Endothelial cell of umbilical vein (primary cell): ENCODE measurements around the gene SDK2. TPM values are rescaled to one million over a fixed set of nuclear protein-coding genes. Genes with fewer than 3 reads are reported as not detected.

ENCODE experiments used
- BruUV-seq: library from RNA; stranded (reverse); fragments of 400-500 nt; replicated peaks from 2 replicates; lab custom pipeline; 2021; lab: Mats Ljungman, UMichigan
- CTCF ChIA-PET: fragments of 300-600, 350-600 bp; sonication (Branson Sonifier 250); formaldehyde crosslinking; loops from one replicate; lab custom pipeline; 2021; ENCODE audit warnings: antibody characterized with exemption, inconsistent platforms; lab: Charles Lee
- POLR2A ChIA-PET: fragments of 300-600, 350-600 bp; sonication (Branson Sonifier 250); formaldehyde crosslinking; loops from one replicate; lab custom pipeline; 2021; ENCODE audit warnings: antibody characterized with exemption, inconsistent platforms; lab: Charles Lee
- DNase-seq: peaks from one replicate; pipeline ENCODE4 v3.0.0-alpha.2; 2011; ENCODE audit warnings: low read depth, low spot score
- FAIRE-seq: peaks from 2 replicates; lab custom pipeline; 2011; peaks lifted over from hg19 to GRCh38; lab: Jason Lieb, UNC
- H2AFZ ChIP-seq: 2 replicates; pipeline ENCODE4 v1.6.0; 2012; ENCODE audit warnings: low read depth, low read length, control low read depth, inconsistent platforms
- H3K27ac ChIP-seq: 2 replicates; pipeline ENCODE4 v1.5.1; 2011; ENCODE audit warnings: low read depth, mild to moderate bottlenecking, control low read depth, low read length, moderate library complexity; ENCODE audit not compliant: insufficient read depth
- H3K27me3 ChIP-seq, 2 experiments: 2 replicates each; pipeline versions ENCODE4 v1.6.0 to v1.6.1; 2011; ENCODE audit warnings: low read length in 2 of 2, mixed read lengths in 1 of 2; ENCODE audit not compliant: control insufficient read depth in 2 of 2, insufficient read depth in 2 of 2
- H3K36me3 ChIP-seq, 2 experiments: 2 replicates in 1 of 2; 3 replicates in 1 of 2; pipeline ENCODE4 v1.5.1; 2011; ENCODE audit warnings: low read length in 2 of 2, mild to moderate bottlenecking in 1 of 2, moderate library complexity in 1 of 2; ENCODE audit not compliant: control insufficient read depth in 2 of 2, insufficient read depth in 2 of 2; ENCODE audit errors: extremely low read depth in 1 of 2
- H3K4me1 ChIP-seq: 3 replicates; pipeline ENCODE4 v1.5.1; 2011; ENCODE audit warnings: mild to moderate bottlenecking, low read length; ENCODE audit not compliant: control insufficient read depth, insufficient read depth; ENCODE audit errors: extremely low read depth
- H3K4me2 ChIP-seq: 2 replicates; pipeline ENCODE4 v1.6.1; 2011; ENCODE audit warnings: low read length, control low read depth, mixed read lengths; ENCODE audit not compliant: insufficient read depth
- H3K4me3 ChIP-seq, 3 experiments: fragments of 200-600 bp in 1 of 3; sonication (generic), shearing (Covaris generic) in 1 of 3; replicated peaks in 1 of 3; 2 replicates each; pipeline ENCODE4 v1.5.1; 2011 to 2016; ENCODE audit warnings: control low read depth in 3 of 3, low read length in 3 of 3, mild to moderate bottlenecking in 2 of 3, inconsistent platforms in 1 of 3, low read depth in 1 of 3, moderate library complexity in 1 of 3; ENCODE audit not compliant: insufficient read depth in 1 of 3
- H3K79me2 ChIP-seq: 2 replicates; pipeline ENCODE4 v1.6.0; 2012; ENCODE audit warnings: low read length, inconsistent platforms; ENCODE audit not compliant: control insufficient read depth, insufficient read depth
- H3K9ac ChIP-seq: replicated peaks from 2 replicates; pipeline ENCODE3; 2011; ENCODE audit warnings: low read length, control low read depth; ENCODE audit not compliant: insufficient read depth; ENCODE audit errors: extremely low read depth
- H3K9me1 ChIP-seq: replicated peaks from 3 replicates; pipeline ENCODE4 v1.6.0; 2011; ENCODE audit warnings: mild to moderate bottlenecking, low read length; ENCODE audit not compliant: control insufficient read depth, insufficient read depth; ENCODE audit errors: extremely low read depth
- H3K9me3 ChIP-seq: replicated peaks from 2 replicates; pipeline ENCODE4 v1.5.1; 2012; ENCODE audit warnings: low read length, inconsistent platforms; ENCODE audit not compliant: control insufficient read depth, insufficient read depth
- H4K20me1 ChIP-seq: replicated peaks from 2 replicates; pipeline ENCODE3; 2011; ENCODE audit warnings: mild to moderate bottlenecking, low read length; ENCODE audit not compliant: control insufficient read depth, insufficient read depth; ENCODE audit errors: extremely low read depth
- CTCF ChIP-seq, 2 donors: IDR thresholded peaks; 1 replicate in 1 of 2; 2 replicates in 1 of 2; pipeline ENCODE4 v1.5.1; 2011; ENCODE audit warnings: low read length in 2 of 2, mild to moderate bottlenecking in 2 of 2, moderate library complexity in 2 of 2, control low read depth in 1 of 2, inconsistent platforms in 1 of 2, low read depth in 1 of 2; ENCODE audit not compliant: insufficient read depth in 1 of 2; ENCODE audit errors: extremely low read depth in 1 of 2
- EZH2 ChIP-seq: IDR thresholded peaks from 2 replicates; pipeline ENCODE4 v1.6.1; 2012; ENCODE audit warnings: borderline replicate concordance, low read depth, mild to moderate bottlenecking, moderate library complexity, low read length, inconsistent platforms; ENCODE audit not compliant: severe bottlenecking
- FOS ChIP-seq: IDR thresholded peaks from 2 replicates; pipeline ENCODE4 v1.6.1; 2011; ENCODE audit warnings: mild to moderate bottlenecking, low read length, moderate library complexity, borderline replicate concordance; ENCODE audit not compliant: insufficient read depth
- GATA2 ChIP-seq: IDR thresholded peaks from 2 replicates; pipeline ENCODE4 v1.7.0; 2011; ENCODE audit warnings: low read depth, mild to moderate bottlenecking, moderate library complexity, mixed read lengths, low read length; ENCODE audit not compliant: insufficient read length, insufficient read depth
- JUN ChIP-seq: IDR thresholded peaks from 2 replicates; pipeline ENCODE4 v1.6.1; 2011; ENCODE audit warnings: borderline replicate concordance, low read depth; ENCODE audit not compliant: insufficient read length, insufficient read depth
- MAX ChIP-seq: IDR thresholded peaks from 2 replicates; pipeline ENCODE4 v1.6.1; 2011; ENCODE audit not compliant: insufficient read depth, insufficient read length
- MYC ChIP-seq: IDR thresholded peaks from one replicate; pipeline ENCODE4 v1.6.1; 2011; ENCODE audit warnings: mild to moderate bottlenecking, low read depth, low read length
- POLR2A ChIP-seq: IDR thresholded peaks from 2 replicates; pipeline ENCODE4 v1.6.1; 2012; ENCODE audit warnings: low read depth, mild to moderate bottlenecking, control low read depth, low read length
- POLR2AphosphoS5 ChIP-seq: IDR thresholded peaks from 2 replicates; pipeline ENCODE4 v1.6.1; 2012; ENCODE audit warnings: low read depth, mild to moderate bottlenecking, control low read depth, low read length, moderate library complexity; ENCODE audit not compliant: insufficient read depth
- dilution Hi-C: fragments of 300-500 bp; cut with MboI; formaldehyde crosslinking; loops from one replicate; pipeline ENCODE4 v1.15.0; 2019; ENCODE audit warnings: low sequenced_read_pairs; ENCODE audit not compliant: extremely low pct_ligation_motif_present
- intact Hi-C: fragments of 100-400 bp; cut with micrococcal nuclease; formaldehyde crosslinking; loops from one replicate; pipeline ENCODE4 v1.10.0; 2022
- polyA plus RNA-seq, 4 experiments: library from polyadenylated mRNA; depleted of rRNA in 3 of 4; stranded (reverse) in 3 of 4; unstranded in 1 of 4; fragments of >200 nt; gene quantifications; 2 replicates each; pipeline versions ENCODE4 v1.2.1 to v1.2.3, GENCODE V29; 2011 to 2012; ENCODE audit warnings: missing spikeins in 1 of 4
- total RNA-seq: library from RNA; stranded (reverse); gene quantifications from 2 replicates; pipeline ENCODE4 v1.2.3, GENCODE V29; 2021

Gene SDK2
- total and polyA plus RNA-seq, 2 donors (not counting 3 experiments of a cell fraction or from before 2014, with no cell fraction given) = not detected

- peaks cover 0 to 2% of the 10 kb centered on the region in 2 experiments for H3K27me3 ChIP-seq
- POLR2A ChIA-PET = no interaction called here
- H3K36me3 ChIP-seq = no peaks in the 10 kb centered on the region
- H3K9me3 ChIP-seq = no peaks in the 10 kb centered on the region
- intact Hi-C loops (no loop called here), dilution Hi-C loops (no loop called here)
- H3K4me2 ChIP-seq = no peak overlapping the region
- DNase-seq (no peak), FAIRE-seq (no peak)
- CTCF ChIA-PET = no interaction called here
- no peak overlapping the region for H3K27ac ChIP-seq
- TF ChIP-seq GATA2 = no peak
- TF ChIP-seq CTCF (IDR thresholded peaks at IDR 0.05; ENCODE audit: extremely low read depth in 1 of 2, insufficient read depth in 1 of 2, low read depth in 1 of 2, low read length in 2 of 2) = no peak
- no peak for TF ChIP-seq MAX
- TF ChIP-seq FOS = no peak
- TF ChIP-seq EZH2 = no peak
- no peak for TF ChIP-seq JUN
- TF ChIP-seq MYC = no peak
- TF ChIP-seq POLR2A = no peak
- TF ChIP-seq POLR2AphosphoS5 = no peak
- no peaks in the 10 kb centered on the region for H3K9me1 ChIP-seq
- no TSS peak for BruUV-seq
- no peaks in the 10 kb centered on the region for H4K20me1 ChIP-seq
- no peaks in the 10 kb centered on the region for H3K79me2 ChIP-seq
- H3K4me1 ChIP-seq = no peaks in the 10 kb centered on the region
- no peak overlapping the region for H2AFZ ChIP-seq
- H3K4me3 ChIP-seq = no peak overlapping the region
- no peak overlapping the region for H3K9ac ChIP-seq
Measured at GRCh38 chr17:73327676-73328075, 316.6 kb downstream of the SDK2 start.
